GM18867 (cell line): ENCODE measurements around the gene UBE2L6.
A peak's percentile ranks its signal among the peaks of the same experiment; 100 is the strongest.

Experiments
- ATAC-seq: cut with Tn5 transposase; IDR thresholded peaks from one replicate; pipeline ENCODE4 v1.9.1; 2021; ENCODE audit warnings: mild to moderate bottlenecking, moderate library complexity; ENCODE audit not compliant: unreplicated experiment

The UBE2L6 gene

DNA sequence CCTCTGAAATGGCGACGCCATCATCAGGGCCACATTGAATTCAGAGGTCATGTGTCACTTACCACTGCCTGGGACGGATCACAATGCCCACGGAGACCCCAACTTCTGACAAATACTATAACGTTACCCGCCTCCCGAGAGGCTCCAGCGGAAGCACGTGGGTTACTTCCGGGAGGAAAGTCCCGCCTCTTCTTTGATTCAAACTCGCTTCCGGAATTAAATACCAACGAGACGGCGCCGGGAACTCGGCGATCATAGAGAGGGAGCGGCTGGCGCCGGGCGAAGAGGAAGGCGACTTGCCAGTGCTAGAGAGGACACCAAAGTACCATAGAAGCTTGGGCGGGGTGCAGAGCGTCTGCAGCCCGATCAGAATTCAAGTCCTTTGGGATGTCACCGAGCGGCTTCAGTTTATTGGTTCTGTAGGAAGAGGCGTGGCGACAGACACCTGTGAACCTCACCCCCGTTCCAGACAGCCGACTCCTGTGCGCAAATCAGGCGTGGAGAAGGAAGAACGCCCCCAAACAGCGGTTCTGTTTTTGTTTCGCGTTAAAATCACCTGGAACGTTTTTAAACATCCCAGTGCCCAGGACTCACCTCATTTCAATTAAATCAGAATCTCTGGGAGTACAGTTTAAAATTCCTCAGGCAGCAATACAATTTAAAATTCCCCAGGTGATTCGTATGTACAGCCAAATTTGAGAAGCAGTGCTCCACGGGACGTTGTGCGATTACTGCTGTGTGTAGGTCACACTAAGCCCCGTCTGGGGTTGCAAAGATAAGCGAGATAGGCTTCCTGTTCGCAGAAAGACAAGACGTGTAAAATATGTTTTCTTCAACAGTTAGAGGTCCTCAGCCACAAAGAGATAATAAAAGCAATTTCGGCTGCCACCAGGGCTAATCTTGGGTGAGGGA is 36.6 kb downstream of the UBE2L6 start, which contains the start of gene TIMM10:
Gene TIMM10 (minus strand): TSS at position 159 of the 912 bp plus-strand sequence. CDS start 565 bp downstream, outside the sequence.
- ATAC-seq, result peak; percentile 98

DNA sequence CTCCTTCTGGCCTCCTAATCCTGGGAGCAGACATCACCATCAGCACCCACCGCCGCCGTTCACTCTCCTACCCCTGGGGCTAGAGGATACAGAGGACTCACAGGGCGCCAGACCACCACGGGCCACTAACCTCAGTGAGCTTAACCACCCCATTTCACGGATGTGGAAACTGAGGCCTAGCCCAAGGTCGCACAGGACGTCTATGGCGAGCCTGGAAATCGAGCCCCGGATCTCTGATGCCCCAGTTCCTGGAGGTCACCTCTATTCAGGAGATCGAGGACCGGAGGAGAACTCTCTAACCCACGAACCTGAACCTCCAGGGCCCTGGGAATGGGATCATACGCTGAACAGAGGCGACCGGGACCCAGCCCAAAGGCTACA is 37.3 kb downstream of the UBE2L6 start:
- ATAC-seq, result no peak

DNA sequence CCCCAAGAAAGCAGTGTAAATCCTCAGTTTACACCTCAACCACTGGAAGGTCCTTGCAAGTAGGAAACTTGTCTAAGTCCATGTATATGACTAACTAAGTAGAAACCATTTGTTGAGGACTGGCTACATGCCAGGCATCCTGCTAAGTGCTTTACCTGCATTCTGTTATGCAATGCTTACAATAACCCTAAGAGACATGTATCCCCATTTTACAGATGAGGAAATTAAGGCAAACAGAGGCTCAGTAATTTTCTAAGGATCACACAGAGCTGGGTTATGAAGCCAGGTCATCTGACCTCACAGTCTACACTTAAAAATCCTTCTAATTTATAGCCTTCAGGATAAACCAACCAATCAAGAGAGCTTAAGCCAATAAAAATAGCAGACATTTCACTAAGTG is 38.5 kb downstream of the UBE2L6 start:
- no peak for ATAC-seq

DNA sequence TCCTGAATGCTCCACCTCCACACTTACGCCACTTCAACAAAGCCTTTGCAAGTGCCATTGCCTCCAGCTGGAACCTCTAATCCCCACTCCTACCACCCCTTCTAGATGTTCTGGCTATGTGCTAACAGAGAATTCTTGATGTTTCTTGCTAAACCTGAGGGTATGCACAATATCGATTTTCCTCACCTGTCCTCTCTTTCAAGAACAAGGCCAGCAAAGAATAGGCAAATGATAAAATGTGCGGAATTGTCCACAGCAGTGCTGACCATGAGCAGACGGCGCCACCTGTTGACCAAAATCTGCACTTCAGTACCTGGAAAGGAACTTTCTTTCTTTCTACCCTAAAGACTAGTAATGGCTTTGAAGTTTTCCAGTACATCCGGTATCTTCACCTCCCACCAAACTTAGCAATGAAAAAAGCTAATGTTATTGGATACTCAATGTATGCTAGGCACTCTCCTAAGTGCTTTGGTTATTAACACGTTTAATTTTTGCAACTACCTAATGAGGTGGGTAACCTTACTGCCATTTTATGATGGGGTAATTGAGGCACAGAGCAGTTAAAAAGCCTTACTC is 40.3 kb downstream of the UBE2L6 start:
- no peak for ATAC-seq

DNA sequence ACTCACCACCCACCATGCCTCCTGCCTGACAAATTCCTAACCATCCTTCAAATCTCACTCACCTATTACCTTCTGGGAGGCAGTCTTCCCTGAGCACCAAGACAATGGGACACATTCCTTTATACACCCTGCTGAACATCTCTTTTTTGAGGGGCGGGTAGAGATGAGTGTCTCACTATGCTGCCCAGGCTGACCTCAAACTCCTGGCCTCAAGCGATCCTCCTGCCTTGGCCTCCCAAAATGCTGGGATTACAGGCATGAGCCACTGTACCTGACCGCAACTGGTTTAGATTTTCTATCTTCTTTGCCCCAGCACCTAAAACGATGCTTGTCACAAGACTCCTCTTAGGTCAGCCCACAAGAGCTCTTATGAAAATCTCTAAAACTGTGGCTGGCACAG is 44.1 kb downstream of the UBE2L6 start:
- no peak for ATAC-seq

DNA sequence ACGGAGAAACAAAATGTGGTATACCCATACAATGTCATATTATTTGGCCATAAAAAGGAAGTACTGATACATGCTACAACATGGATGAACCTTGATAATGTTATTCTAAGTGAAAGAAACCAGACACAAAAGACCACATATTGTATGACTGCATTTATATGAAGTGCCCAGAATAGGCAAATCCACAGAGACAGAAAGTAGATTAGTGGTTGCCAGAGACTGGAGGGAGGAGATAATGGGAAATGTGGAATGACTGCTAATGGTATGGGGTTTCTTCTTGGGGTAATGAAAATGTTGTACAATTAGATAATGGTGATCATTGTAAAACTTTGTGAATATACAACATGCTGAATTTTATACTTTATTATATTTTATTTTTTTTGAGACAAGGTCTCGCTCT is 46.4 kb downstream of the UBE2L6 start:
- ATAC-seq, result no peak

DNA sequence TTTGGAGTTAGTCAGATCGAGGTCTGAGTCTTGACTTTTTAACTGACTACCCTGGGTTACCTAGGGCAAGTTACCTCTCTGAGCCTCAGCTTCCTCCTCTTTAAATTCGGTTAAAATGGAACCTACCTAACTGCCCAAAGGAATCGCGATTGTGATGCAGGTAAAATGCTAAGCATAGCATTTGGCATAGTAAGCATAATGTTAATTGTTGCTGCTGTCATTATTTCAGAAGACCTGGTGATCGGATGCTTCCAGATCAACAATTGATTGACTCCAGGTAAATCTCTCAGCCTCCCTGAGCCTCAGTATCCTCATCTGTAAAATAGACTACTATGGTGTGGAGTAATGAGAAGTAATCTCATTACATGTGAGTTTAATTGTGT is 51.4 kb downstream of the UBE2L6 start:
- no peak for ATAC-seq

DNA sequence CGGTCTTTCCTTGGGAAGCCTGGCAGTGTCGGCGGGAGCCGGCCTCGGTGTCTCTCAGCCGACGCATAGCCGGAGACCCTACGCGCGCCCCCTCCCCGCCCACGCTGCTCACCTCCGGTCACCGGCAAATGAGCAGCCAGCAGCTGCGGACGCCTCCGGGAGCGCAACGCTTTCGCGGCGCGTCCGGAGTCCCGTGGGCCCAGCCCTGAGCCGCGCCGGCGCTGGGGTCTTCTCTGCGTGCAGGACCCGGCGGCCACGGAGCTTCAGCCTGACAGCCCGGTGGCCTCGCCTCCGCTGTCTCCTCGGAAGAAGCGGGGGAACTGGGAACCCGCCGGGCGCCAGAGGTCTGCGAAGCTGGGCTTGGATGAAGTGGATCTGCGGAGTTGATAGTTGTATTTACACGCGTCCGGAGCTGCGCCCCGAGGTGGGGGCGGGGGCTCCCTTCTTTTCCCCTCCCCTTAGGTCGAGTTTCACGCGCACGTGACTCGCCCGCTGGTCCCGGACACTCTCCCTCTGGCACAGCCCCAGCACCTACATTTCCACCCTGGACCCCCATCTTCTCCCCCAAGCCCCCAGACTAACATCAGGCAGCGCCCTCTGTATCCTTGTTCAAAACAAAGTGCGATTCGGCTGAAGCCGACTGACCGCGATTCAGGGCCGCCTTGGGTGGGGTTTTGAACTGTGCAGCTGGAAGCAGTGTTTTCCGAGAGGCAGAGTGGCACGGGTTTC is 52.0 kb downstream of the UBE2L6 start, which contains the start of gene SLC43A1:
Gene SLC43A1 (minus strand): TSS at position 371 of the 729 bp plus-strand sequence. CDS start 1,591 bp downstream, outside the sequence.
- peak; percentile 49 for ATAC-seq

DNA sequence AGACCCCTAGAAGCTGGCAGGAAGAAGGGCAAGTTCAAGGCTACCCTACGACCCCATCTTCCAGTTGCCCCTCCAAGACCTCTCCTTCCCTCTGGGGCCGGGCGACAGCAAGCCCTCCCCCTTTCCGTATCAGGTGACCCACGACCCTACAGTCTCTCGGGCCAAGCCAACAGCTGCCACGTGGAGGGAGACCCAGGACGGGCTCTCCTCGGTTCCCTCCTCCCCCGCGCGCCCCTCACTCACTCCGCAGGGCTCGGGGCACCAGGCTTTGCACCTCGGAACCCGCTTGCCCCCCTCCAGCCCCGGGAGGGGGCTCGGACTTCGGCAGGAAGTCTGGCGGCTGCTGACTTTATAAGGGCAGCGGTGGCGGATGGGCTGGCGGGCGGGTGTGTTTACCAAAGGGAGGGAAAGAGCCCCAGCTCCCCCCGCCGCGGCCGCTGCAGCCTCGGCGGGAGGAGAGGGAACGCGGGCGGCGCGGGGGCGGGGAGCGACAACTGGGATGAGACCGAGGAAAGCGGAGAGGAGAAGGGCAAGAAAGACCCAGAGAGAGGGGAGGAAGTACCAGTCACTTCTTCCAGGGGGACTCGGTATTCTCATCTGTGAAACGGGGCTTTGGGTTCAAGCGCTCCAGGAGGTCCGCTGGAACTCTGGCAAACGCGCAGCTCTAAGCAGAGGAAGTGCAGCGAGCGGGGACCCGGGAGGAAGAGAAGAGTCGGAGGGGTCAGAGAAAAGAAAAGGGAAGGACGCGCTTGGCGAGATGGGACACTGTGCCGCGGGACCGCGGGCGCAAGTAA is 52.7 kb downstream of the UBE2L6 start:
- peak; percentile 39 for ATAC-seq

DNA sequence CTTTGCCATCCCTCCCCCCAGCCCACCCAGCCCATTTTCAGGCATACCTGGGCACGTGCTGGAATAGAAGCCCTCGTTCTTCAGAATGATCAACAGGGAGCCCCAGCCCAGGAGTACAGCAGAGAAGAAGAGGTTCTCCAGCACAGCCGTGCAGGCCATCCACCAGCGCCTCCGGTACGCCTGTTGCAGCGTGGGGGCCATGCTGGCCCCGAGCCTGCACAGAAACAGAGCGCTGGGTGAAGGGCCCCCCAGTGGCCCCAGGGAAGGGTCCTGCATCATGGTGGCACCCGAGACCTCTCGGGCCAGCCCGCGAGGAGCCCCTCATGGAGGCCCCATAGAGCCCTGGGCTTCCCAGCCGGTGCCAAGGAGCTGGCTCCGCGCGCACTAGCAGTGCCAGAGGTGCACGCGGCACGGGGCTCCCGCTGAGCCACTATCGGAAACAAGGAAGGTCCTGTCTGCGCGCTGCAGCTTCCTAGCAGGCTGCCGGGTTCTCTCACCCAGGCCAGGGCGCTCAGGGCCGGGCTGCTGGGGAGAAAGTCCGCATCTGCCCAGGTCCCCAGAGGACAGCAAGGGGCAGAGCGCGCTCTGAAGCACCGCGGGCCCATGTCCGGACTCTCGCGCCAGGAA is 53.4 kb downstream of the UBE2L6 start:
- peak; percentile 37 for ATAC-seq

DNA sequence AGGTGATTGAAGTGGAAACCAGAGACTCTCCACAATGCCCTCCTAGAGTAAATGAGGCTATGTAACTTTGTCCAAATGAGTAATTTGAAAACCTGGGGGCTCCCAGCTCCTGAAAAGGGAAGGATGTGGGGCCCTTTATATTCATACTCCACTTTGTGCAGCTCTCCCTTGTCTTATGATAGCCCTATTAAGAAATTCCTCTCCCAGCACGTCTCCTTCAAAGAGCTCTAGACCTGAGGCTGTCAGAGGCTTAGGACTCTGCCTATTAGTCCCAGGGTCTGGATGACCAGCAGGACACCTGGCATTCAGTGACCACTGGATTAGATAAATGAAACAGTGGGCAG is 54.0 kb downstream of the UBE2L6 start:
- ATAC-seq, result no peak

DNA sequence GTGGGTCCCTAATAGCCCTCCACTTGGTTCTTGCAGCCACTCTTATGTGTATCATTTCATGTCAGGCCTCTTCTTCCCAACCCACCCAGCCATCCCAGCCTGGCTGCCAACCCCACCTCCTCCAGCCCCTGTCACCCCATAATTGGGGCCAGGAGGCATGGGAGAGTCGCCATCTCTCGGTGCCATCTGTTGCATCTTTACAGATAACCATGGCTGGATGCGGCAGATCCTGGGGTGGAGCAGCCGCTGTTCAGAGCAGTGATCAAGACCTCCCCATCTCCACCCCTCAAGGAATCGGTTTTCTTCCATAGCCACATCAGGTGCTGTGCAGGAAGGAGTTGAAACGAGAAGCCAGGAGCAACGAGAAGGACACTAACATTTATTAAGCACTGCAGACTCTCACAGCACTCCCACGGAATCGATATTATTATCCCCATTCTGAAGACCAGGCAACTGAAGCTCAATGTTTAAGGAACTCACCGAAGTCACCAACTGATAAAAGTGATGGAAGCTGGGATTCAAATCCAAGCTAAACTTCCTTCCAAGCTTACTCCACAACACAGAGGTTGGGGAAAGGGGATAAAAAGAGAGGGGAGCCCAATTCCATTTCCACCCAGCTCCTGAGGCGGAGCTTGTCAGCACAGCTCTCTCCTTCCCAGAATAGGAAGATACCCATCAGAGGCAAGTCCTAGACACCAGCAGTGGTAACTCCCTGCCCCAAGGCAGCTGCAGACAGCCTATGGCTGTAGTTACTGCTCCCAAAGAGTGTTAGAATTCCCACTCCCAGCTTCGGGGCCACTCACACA is 54.6 kb downstream of the UBE2L6 start:
- no peak for ATAC-seq

DNA sequence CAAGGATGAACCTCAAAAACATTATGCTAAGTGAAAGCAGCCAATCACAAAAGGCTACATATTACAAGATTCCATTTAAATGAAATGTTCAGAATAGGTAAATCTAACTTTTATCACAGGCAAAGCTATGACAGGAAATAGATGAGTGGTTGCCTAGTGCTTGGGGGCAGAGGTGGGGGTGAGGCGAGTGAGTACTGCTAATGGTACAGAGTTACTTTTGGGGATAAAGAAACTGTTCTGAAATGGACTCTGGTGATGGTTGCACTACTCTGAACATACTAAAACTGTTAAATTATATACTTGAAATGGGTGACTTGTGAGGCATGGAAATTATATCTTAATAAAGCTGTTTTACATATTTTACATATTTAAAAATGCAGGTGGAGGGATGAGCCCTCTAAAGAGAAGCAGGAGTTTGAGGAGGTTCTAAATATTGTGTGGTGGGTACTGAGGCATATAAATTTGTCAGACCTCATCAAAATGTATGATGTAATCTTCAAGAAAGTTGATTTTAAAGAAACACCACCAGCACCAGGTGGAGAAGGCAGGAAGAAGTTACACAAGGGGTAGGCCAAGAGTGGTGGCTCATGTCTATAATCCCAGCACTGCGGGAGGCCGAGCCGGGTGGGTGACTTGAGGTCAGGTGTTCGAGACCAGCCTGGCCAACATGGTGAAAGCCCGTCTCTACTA is 55.6 kb downstream of the UBE2L6 start:
- no peak for ATAC-seq

DNA sequence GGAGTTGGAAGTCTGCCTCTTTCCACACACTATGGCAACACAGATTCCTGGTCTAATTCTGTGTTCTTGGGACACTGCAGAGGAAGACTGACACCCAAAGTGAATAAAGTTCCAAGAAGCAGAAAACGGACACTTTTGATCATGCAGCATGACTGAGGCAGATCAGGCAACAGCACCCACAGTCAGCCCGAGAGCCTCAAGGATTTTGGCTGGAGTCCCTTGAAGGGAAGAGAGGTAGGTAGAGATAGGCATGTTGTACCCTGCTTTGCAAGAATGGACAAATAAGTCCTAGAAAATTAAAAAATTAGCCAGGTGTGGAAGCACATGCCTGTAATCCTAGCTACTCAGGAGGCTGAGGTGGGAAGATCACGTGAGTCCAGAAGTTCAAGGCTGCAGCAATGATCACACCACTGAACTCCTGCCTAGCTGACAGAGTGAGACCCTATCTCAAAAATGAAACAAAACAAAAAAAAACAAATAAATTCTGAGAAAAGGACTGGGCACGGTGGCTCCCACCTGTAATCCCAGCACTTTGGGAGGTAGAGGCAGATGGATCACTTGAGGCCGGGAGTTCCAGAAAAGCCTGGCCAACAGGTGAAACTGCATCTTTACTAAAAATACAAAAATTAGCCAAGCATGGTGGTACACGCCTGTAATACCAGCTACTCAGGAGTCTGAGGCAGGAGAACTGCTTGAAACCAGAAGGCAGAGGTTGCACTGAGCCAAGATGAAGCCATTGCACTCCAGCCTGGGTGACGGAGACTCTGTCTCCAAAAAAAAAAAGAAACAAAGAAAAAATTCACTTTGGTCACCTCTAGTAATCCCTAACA is 58.9 kb downstream of the UBE2L6 start:
- ATAC-seq, result no peak

DNA sequence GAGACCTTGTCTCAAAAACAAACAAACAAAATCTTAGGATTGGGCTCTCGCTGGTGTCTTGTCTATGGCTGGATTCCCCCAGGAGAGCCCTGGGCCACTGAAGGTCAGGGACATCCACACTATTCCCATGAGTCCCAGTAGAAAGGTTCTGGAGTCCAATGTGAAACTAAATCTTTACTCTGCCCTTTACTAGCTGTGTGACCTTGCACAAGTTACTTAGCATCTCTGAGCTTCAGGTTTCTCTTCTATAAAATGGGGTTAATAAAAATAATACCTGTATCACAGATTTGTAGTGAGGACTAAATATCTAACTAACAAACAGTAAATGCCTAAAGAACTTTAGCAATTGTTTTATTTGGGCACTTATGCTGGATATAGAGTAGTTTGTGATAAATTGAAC is 61.0 kb downstream of the UBE2L6 start:
- ATAC-seq, result no peak

DNA sequence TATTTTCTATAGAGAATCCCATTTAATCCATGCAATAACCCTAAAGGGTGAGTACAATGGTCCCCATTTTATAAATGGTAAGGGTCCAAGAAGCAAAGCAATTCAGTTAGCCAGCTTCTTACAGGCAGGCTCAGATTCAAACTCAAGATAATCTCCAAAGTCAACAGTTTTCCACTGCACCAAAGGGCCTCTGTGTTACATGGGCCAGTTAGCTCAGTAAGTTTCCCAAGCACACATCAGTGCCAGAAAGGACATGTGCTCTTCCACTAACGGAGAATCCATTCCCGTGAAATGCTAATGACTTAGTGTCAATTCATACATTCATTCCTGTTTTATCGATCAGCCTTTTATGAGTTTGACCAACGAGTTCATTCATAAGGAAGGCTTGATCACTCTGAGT is 63.0 kb downstream of the UBE2L6 start:
- no peak for ATAC-seq

DNA sequence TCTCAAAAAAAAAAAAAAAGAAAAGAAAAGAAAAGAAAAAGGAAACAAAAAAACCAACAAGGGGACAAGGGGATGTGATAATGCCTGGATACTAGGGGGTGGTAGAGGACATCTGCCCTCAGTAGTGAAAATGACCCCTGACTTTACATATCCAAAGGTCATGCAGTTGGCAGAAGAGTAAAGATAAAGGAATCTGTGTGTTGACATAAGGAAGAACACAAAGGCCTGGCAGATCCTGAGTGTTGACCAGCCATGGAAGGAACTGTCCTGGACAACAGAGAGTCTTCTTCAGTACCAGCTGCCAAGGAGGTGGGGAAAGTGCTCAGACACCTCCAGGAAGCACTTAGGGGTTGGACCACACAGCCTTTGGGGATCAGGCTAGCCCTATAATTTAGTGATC is 64.6 kb downstream of the UBE2L6 start:
- ATAC-seq, result no peak

DNA sequence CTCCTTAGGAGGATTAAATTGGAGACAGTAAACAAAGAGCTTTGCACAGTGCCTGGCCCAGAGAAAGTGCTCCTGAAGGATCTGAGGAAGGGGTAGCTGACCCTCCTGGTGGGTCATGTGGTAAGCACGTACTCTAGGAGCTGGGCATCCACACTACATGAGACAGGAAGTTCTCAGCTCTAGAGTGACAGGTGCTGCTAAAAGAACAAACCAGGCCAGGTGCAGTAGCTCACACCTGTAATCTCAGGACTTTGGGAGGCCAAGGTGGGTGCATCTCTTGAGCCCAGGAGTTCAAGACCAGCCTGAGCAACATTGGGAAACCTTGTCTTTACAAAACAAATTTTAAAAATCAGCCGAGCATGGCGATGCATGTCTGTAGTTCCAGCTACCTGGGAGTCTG is 65.1 kb downstream of the UBE2L6 start:
- no peak for ATAC-seq
